ENCODE data around the gene DNAH6.

The DNAH6 gene

GRCh38 chr2:84846041-84846663 is 329.9 kb downstream of the DNAH6 start:
- H3K27ac Mint-ChIP-seq: no peak overlapping the region
- H3K4me1 Mint-ChIP-seq: no peaks in the 10 kb centered on the region
- H3K4me3 Mint-ChIP-seq: no peak overlapping the region
- H3K27me3 Mint-ChIP-seq (ENCODE audit: low read depth): peaks cover 8% of the 10 kb centered on the region
- no peaks in the 10 kb centered on the region for H3K9me3 Mint-ChIP-seq
- no peak for TF ChIP-seq CTCF (IDR thresholded peaks at IDR 0.05; ENCODE audit: unreplicated experiment in 3 of 3)
- no peaks in the 10 kb centered on the region for H3K36me3 Mint-ChIP-seq (ENCODE audit: low read depth)

- Mint-ChIP-seq H3K4me3 (no peak overlapping the region), H3K27me3 (ENCODE audit: low read depth) (peaks cover 5% of the 10 kb centered on the region), H3K36me3 (ENCODE audit: low read depth) (no peaks in the 10 kb centered on the region), H3K9me3 (no peaks in the 10 kb centered on the region), H3K4me1 (no peaks in the 10 kb centered on the region), H3K27ac (no peak overlapping the region)
- TF ChIP-seq CTCF (IDR thresholded peaks at IDR 0.05; ENCODE audit: unreplicated experiment in 3 of 3): no peak
Observed at GRCh38 chr2:84846741-84847142, 330.4 kb downstream of the DNAH6 start.

- H3K4me1 Mint-ChIP-seq: no peaks in the 10 kb centered on the region
- no peak for TF ChIP-seq CTCF (IDR thresholded peaks at IDR 0.05; ENCODE audit: unreplicated experiment in 3 of 3)
- no peaks in the 10 kb centered on the region for H3K9me3 Mint-ChIP-seq
- peaks cover 6% of the 10 kb centered on the region for H3K27me3 Mint-ChIP-seq (ENCODE audit: low read depth)
- no peak overlapping the region for H3K4me3 Mint-ChIP-seq
- H3K36me3 Mint-ChIP-seq (ENCODE audit: low read depth): no peaks in the 10 kb centered on the region
- no peak overlapping the region for H3K27ac Mint-ChIP-seq
Observed at GRCh38 chr2:84847326-84848050, 331.2 kb downstream of the DNAH6 start.

- no peak for TF ChIP-seq CTCF (IDR thresholded peaks at IDR 0.05; ENCODE audit: unreplicated experiment in 3 of 3)
- Mint-ChIP-seq H3K4me3 (no peak overlapping the region), H3K36me3 (ENCODE audit: low read depth) (no peaks in the 10 kb centered on the region), H3K27ac (no peak overlapping the region), H3K27me3 (ENCODE audit: low read depth) (peaks cover 10% of the 10 kb centered on the region), H3K9me3 (peaks cover 6% of the 10 kb centered on the region), H3K4me1 (no peaks in the 10 kb centered on the region)
Observed at GRCh38 chr2:84849271-84849952, 333.1 kb downstream of the DNAH6 start.

GRCh38 chr2:84850471-84850870 is 334.2 kb downstream of the DNAH6 start:
- H3K36me3 Mint-ChIP-seq (ENCODE audit: low read depth): no peaks in the 10 kb centered on the region
- H3K27ac Mint-ChIP-seq: no peak overlapping the region
- peaks cover 6% of the 10 kb centered on the region for H3K9me3 Mint-ChIP-seq
- H3K4me3 Mint-ChIP-seq: no peak overlapping the region
- no peaks in the 10 kb centered on the region for H3K4me1 Mint-ChIP-seq
- peaks cover 13% of the 10 kb centered on the region for H3K27me3 Mint-ChIP-seq (ENCODE audit: low read depth)
- TF ChIP-seq CTCF (IDR thresholded peaks at IDR 0.05; ENCODE audit: unreplicated experiment in 3 of 3): no peak
